Endothelial cell of umbilical vein (primary cell): ENCODE measurements around the gene MIA. TPM values are rescaled to one million over a fixed set of nuclear protein-coding genes. Genes with fewer than 3 reads are reported as not detected.
"Not testable (repeated sequence)": the region's sequence is repeated elsewhere in the genome, so short reads cannot be mapped to it uniquely, and the experiment has no call there.

Experiments used
- BruUV-seq: library from RNA; stranded (reverse); fragments of 400-500 nt; replicated peaks from 2 replicates; lab custom pipeline; 2021; lab: Mats Ljungman, UMichigan
- CTCF ChIA-PET: fragments of 300-600, 350-600 bp; sonication (Branson Sonifier 250); formaldehyde crosslinking; loops from one replicate; lab custom pipeline; 2021; ENCODE audit warnings: antibody characterized with exemption, inconsistent platforms; lab: Charles Lee
- POLR2A ChIA-PET: fragments of 300-600, 350-600 bp; sonication (Branson Sonifier 250); formaldehyde crosslinking; loops from one replicate; lab custom pipeline; 2021; ENCODE audit warnings: antibody characterized with exemption, inconsistent platforms; lab: Charles Lee
- DNase-seq: peaks from one replicate; pipeline ENCODE4 v3.0.0-alpha.2; 2011; ENCODE audit warnings: low read depth, low spot score
- FAIRE-seq: peaks from 2 replicates; lab custom pipeline; 2011; peaks lifted over from hg19 to GRCh38; lab: Jason Lieb, UNC
- H2AFZ ChIP-seq: 2 replicates; pipeline ENCODE4 v1.6.0; 2012; ENCODE audit warnings: low read depth, low read length, control low read depth, inconsistent platforms
- H3K27ac ChIP-seq: 2 replicates; pipeline ENCODE4 v1.5.1; 2011; ENCODE audit warnings: low read depth, mild to moderate bottlenecking, control low read depth, low read length, moderate library complexity; ENCODE audit not compliant: insufficient read depth
- H3K27me3 ChIP-seq, 2 experiments: 2 replicates each; pipeline versions ENCODE4 v1.6.0 to v1.6.1; 2011; ENCODE audit warnings: low read length in 2 of 2, mixed read lengths in 1 of 2; ENCODE audit not compliant: control insufficient read depth in 2 of 2, insufficient read depth in 2 of 2
- H3K36me3 ChIP-seq, 2 experiments: 2 replicates in 1 of 2; 3 replicates in 1 of 2; pipeline ENCODE4 v1.5.1; 2011; ENCODE audit warnings: low read length in 2 of 2, mild to moderate bottlenecking in 1 of 2, moderate library complexity in 1 of 2; ENCODE audit not compliant: control insufficient read depth in 2 of 2, insufficient read depth in 2 of 2; ENCODE audit errors: extremely low read depth in 1 of 2
- H3K4me1 ChIP-seq: 3 replicates; pipeline ENCODE4 v1.5.1; 2011; ENCODE audit warnings: mild to moderate bottlenecking, low read length; ENCODE audit not compliant: control insufficient read depth, insufficient read depth; ENCODE audit errors: extremely low read depth
- H3K4me2 ChIP-seq: 2 replicates; pipeline ENCODE4 v1.6.1; 2011; ENCODE audit warnings: low read length, control low read depth, mixed read lengths; ENCODE audit not compliant: insufficient read depth
- H3K4me3 ChIP-seq, 3 experiments: fragments of 200-600 bp in 1 of 3; sonication (generic), shearing (Covaris generic) in 1 of 3; replicated peaks in 1 of 3; 2 replicates each; pipeline ENCODE4 v1.5.1; 2011 to 2016; ENCODE audit warnings: control low read depth in 3 of 3, low read length in 3 of 3, mild to moderate bottlenecking in 2 of 3, inconsistent platforms in 1 of 3, low read depth in 1 of 3, moderate library complexity in 1 of 3; ENCODE audit not compliant: insufficient read depth in 1 of 3
- H3K79me2 ChIP-seq: 2 replicates; pipeline ENCODE4 v1.6.0; 2012; ENCODE audit warnings: low read length, inconsistent platforms; ENCODE audit not compliant: control insufficient read depth, insufficient read depth
- H3K9ac ChIP-seq: replicated peaks from 2 replicates; pipeline ENCODE3; 2011; ENCODE audit warnings: low read length, control low read depth; ENCODE audit not compliant: insufficient read depth; ENCODE audit errors: extremely low read depth
- H3K9me1 ChIP-seq: replicated peaks from 3 replicates; pipeline ENCODE4 v1.6.0; 2011; ENCODE audit warnings: mild to moderate bottlenecking, low read length; ENCODE audit not compliant: control insufficient read depth, insufficient read depth; ENCODE audit errors: extremely low read depth
- H3K9me3 ChIP-seq: replicated peaks from 2 replicates; pipeline ENCODE4 v1.5.1; 2012; ENCODE audit warnings: low read length, inconsistent platforms; ENCODE audit not compliant: control insufficient read depth, insufficient read depth
- H4K20me1 ChIP-seq: replicated peaks from 2 replicates; pipeline ENCODE3; 2011; ENCODE audit warnings: mild to moderate bottlenecking, low read length; ENCODE audit not compliant: control insufficient read depth, insufficient read depth; ENCODE audit errors: extremely low read depth
- dilution Hi-C: fragments of 300-500 bp; cut with MboI; formaldehyde crosslinking; loops from one replicate; pipeline ENCODE4 v1.15.0; 2019; ENCODE audit warnings: low sequenced_read_pairs; ENCODE audit not compliant: extremely low pct_ligation_motif_present
- intact Hi-C: fragments of 100-400 bp; cut with micrococcal nuclease; formaldehyde crosslinking; loops from one replicate; pipeline ENCODE4 v1.10.0; 2022
- polyA plus RNA-seq, 4 experiments: library from polyadenylated mRNA; depleted of rRNA in 3 of 4; stranded (reverse) in 3 of 4; unstranded in 1 of 4; fragments of >200 nt; gene quantifications; 2 replicates each; pipeline versions ENCODE4 v1.2.1 to v1.2.3, GENCODE V29; 2011 to 2012; ENCODE audit warnings: missing spikeins in 1 of 4
- total RNA-seq: library from RNA; stranded (reverse); gene quantifications from 2 replicates; pipeline ENCODE4 v1.2.3, GENCODE V29; 2021

The MIA gene
- total and polyA plus RNA-seq, 2 donors (not counting 3 experiments of a cell fraction or from before 2014, with no cell fraction given), result 0.32 TPM; not detected in 1

DNA sequence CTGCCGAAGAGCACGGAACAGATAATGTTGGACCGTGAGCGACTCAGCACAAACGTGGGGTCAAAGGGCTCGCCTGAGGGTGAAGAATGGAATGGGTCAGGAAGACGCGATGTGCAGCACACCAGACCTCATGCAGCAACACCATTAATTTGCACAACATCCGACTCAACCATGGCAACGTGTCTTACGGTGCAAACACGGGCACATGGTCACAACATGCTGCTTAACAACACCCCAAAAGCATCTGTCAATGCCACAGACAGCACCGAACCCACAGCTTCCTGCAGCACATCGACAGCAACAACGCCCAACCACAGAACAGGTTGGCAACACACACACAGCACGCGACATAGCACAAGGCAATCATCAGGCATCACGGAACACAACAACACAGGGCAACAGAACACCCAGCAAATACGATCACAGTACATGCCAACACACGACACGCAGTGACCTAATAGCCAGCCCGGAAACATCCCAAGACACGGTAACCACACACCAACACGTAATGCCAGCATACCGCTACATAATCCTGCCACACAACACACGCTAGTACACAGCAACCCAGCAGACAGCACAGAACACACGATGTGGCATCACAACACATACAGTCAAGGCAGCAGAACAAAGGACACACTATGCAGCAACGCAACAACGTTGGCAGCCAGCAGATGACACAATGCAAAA is 51.5 kb downstream of the MIA start:
- H3K27ac ChIP-seq, dilution Hi-C loops, H3K4me3 ChIP-seq, H2AFZ ChIP-seq, BruUV-seq, FAIRE-seq, DNase-seq, H3K4me1 ChIP-seq, H3K9me1 ChIP-seq, H3K36me3 ChIP-seq, H3K79me2 ChIP-seq, intact Hi-C loops, CTCF ChIA-PET, POLR2A ChIA-PET, H3K9ac ChIP-seq, H3K4me2 ChIP-seq, H3K9me3 ChIP-seq, H4K20me1 ChIP-seq, H3K27me3 ChIP-seq: not testable (repeated sequence)

Other genes with a start within 250 kb of the MIA start
- gene SHKBP1, start 198.6 kb upstream of the MIA start, total RNA-seq, result 100 and 106 TPM in 2 replicates
- 113 and 171 TPM in 2 replicates for gene SHKBP1, start 198.6 kb upstream of the MIA start, polyA plus RNA-seq
- gene LTBP4, start 174.2 kb upstream of the MIA start, total RNA-seq, result 38.0 and 67.4 TPM in 2 replicates
- gene LTBP4, start 174.2 kb upstream of the MIA start, polyA plus RNA-seq, result 25.9 and 31.4 TPM in 2 replicates
- 46.7 and 47.4 TPM in 2 replicates for gene NUMBL, start 84.9 kb upstream of the MIA start, total RNA-seq
- 21.5 and 31.5 TPM in 2 replicates for gene NUMBL, start 84.9 kb upstream of the MIA start, polyA plus RNA-seq
- 15.3 and 19.2 TPM in 2 replicates for gene COQ8B, start 58.6 kb upstream of the MIA start, total RNA-seq
- 16.2 and 21.5 TPM in 2 replicates for gene COQ8B, start 58.6 kb upstream of the MIA start, polyA plus RNA-seq
- gene ITPKC, start 58.4 kb upstream of the MIA start, total RNA-seq, result 16.1 and 16.9 TPM in 2 replicates
- 7.2 and 7.3 TPM in 2 replicates for gene ITPKC, start 58.4 kb upstream of the MIA start, polyA plus RNA-seq
- 7.7 and 9.1 TPM in 2 replicates for gene ACTMAP, start 25.0 kb upstream of the MIA start, total RNA-seq
- 5.2 and 5.3 TPM in 2 replicates for gene ACTMAP, start 25.0 kb upstream of the MIA start, polyA plus RNA-seq
- 131 and 139 TPM in 2 replicates for gene SNRPA, start 24.3 kb upstream of the MIA start, total RNA-seq
- gene SNRPA, start 24.3 kb upstream of the MIA start, polyA plus RNA-seq, result 84.6 and 109 TPM in 2 replicates
- gene RAB4B, start 2.7 kb downstream of the MIA start, total RNA-seq, result 31.4 and 33.6 TPM in 2 replicates
- 61.0 and 65.8 TPM in 2 replicates for gene RAB4B, start 2.7 kb downstream of the MIA start, polyA plus RNA-seq
- gene EGLN2, start 23.7 kb downstream of the MIA start, total RNA-seq, result 147 and 152 TPM in 2 replicates
- gene EGLN2, start 23.7 kb downstream of the MIA start, polyA plus RNA-seq, result 118 and 124 TPM in 2 replicates
- not detected in 2 replicates for gene CYP2A6, start 74.9 kb downstream of the MIA start, total RNA-seq
- gene CYP2A6, start 74.9 kb downstream of the MIA start, polyA plus RNA-seq, result not detected in 2 replicates
- gene CYP2A7, start 106.7 kb downstream of the MIA start, total RNA-seq, result not detected in 2 replicates
- gene CYP2A7, start 106.7 kb downstream of the MIA start, polyA plus RNA-seq, result not detected in 2 replicates
- not detected in 2 replicates for gene CYP2B6, start 215.8 kb downstream of the MIA start, total RNA-seq
- not detected in 2 replicates for gene CYP2B6, start 215.8 kb downstream of the MIA start, polyA plus RNA-seq